ENCODE measurements around the gene TOX3. TPM values are rescaled to one million over a fixed set of nuclear protein-coding genes. Genes with fewer than 3 reads are reported as not detected.

Gene TOX3
- total RNA-seq, 2 experiments from 2014 or later = not detected

DNA sequence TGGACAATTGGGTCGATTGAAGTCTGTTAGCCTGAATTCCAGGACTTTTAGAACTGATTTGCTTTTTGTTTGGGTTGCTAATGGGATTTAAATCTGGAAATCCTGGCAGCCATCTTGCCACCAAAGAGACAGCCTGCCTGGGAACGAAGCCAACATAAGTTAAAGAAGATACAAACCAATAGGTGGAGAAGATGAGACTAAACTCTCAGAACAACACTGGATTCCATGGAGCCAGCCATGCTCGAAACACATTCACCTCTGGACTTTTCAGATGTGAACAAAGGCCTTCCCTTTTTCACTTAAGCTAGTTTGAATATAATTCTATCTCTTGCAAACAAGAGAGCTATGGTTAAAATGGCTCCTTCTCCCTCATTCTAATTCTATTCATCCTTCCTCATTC is 135.9 kb downstream of the TOX3 start:
- Mint-ChIP-seq H3K27ac (no peak overlapping the region), H3K4me3 (no peak overlapping the region), H3K9me3 (ENCODE audit: insufficient read depth) (peaks cover 3% of the 10 kb centered on the region), H3K36me3 (ENCODE audit: low read depth) (no peaks in the 10 kb centered on the region), H3K4me1 (ENCODE audit: low read depth) (no peaks in the 10 kb centered on the region), H3K27me3 (ENCODE audit: low read depth) (no peaks in the 10 kb centered on the region)
- ATAC-seq (no peak), DNase-seq (no peak)
- ChIA-PET POLR2A (no interaction called here), CTCF (no interaction called here)

GRCh38 chr16:52408191-52408845 is 138.6 kb downstream of the TOX3 start:
- Mint-ChIP-seq H3K27me3 (ENCODE audit: low read depth) (no peaks in the 10 kb centered on the region), H3K27ac (no peak overlapping the region), H3K9me3 (ENCODE audit: insufficient read depth) (peaks cover 7% of the 10 kb centered on the region), H3K36me3 (ENCODE audit: low read depth) (no peaks in the 10 kb centered on the region), H3K4me3 (no peak overlapping the region), H3K4me1 (ENCODE audit: low read depth) (no peaks in the 10 kb centered on the region)
- ATAC-seq = no peak
- no peak for DNase-seq
- CTCF ChIA-PET = no interaction called here
- POLR2A ChIA-PET = no interaction called here

GRCh38 chr16:52407778-52408177 is 139.2 kb downstream of the TOX3 start:
- POLR2A ChIA-PET = no interaction called here
- H3K4me1 Mint-ChIP-seq (ENCODE audit: low read depth) = no peaks in the 10 kb centered on the region
- no peak overlapping the region for H3K27ac Mint-ChIP-seq
- no peak overlapping the region for H3K4me3 Mint-ChIP-seq
- peaks cover 9% of the 10 kb centered on the region for H3K9me3 Mint-ChIP-seq (ENCODE audit: insufficient read depth)
- no peak for DNase-seq
- H3K27me3 Mint-ChIP-seq (ENCODE audit: low read depth) = no peaks in the 10 kb centered on the region
- CTCF ChIA-PET = no interaction called here
- no peak for ATAC-seq
- H3K36me3 Mint-ChIP-seq (ENCODE audit: low read depth) = no peaks in the 10 kb centered on the region

GRCh38 chr16:52405441-52405840 is 141.5 kb downstream of the TOX3 start:
- ATAC-seq = no peak
- Mint-ChIP-seq H3K27me3 (ENCODE audit: low read depth) (no peaks in the 10 kb centered on the region), H3K36me3 (ENCODE audit: low read depth) (no peaks in the 10 kb centered on the region), H3K4me1 (ENCODE audit: low read depth) (no peaks in the 10 kb centered on the region), H3K27ac (no peak overlapping the region), H3K9me3 (ENCODE audit: insufficient read depth) (peaks cover 9% of the 10 kb centered on the region), H3K4me3 (no peak overlapping the region)
- ChIA-PET POLR2A (no interaction called here), CTCF (no interaction called here)
- no peak for DNase-seq

GRCh38 chr16:52404546-52404945 is 142.4 kb downstream of the TOX3 start:
- Mint-ChIP-seq H3K4me3 (no peak overlapping the region), H3K36me3 (ENCODE audit: low read depth) (no peaks in the 10 kb centered on the region), H3K27ac (no peak overlapping the region), H3K4me1 (ENCODE audit: low read depth) (no peaks in the 10 kb centered on the region), H3K9me3 (ENCODE audit: insufficient read depth) (peaks cover 9% of the 10 kb centered on the region), H3K27me3 (ENCODE audit: low read depth) (no peaks in the 10 kb centered on the region)
- POLR2A ChIA-PET = no interaction called here
- CTCF ChIA-PET = no interaction called here
- DNase-seq (no peak), ATAC-seq (no peak)

DNA sequence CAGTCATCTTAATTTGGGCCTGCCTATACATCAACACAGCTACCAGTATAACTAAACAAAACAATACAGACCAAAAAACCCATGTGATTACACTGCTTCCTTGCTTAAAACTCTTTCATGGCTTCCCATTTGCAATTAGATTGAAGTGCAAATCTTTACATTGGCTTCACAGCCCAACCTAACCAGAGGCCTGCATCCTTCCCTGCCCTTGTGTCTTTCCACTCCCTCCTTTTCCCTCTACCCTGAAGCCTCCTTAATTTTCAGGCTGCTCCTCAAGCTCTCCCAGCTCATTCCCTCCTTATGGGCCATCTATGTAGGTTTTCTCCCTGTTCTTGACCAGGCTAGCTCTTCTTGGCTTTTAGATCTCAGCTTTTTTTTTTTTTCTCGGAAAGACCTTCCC is 147.8 kb downstream of the TOX3 start:
- H3K4me1 Mint-ChIP-seq (ENCODE audit: low read depth) = no peaks in the 10 kb centered on the region
- no peak overlapping the region for H3K4me3 Mint-ChIP-seq
- ATAC-seq (no peak), DNase-seq (no peak)
- ChIA-PET CTCF (no interaction called here), POLR2A (no interaction called here)
- H3K36me3 Mint-ChIP-seq (ENCODE audit: low read depth) = no peaks in the 10 kb centered on the region
- peaks cover 9% of the 10 kb centered on the region for H3K9me3 Mint-ChIP-seq (ENCODE audit: insufficient read depth)
- no peaks in the 10 kb centered on the region for H3K27me3 Mint-ChIP-seq (ENCODE audit: low read depth)
- H3K27ac Mint-ChIP-seq = no peak overlapping the region

- no peak for ATAC-seq
- Mint-ChIP-seq H3K4me1 (ENCODE audit: low read depth) (no peaks in the 10 kb centered on the region), H3K27ac (no peak overlapping the region), H3K36me3 (ENCODE audit: low read depth) (no peaks in the 10 kb centered on the region), H3K27me3 (ENCODE audit: low read depth) (no peaks in the 10 kb centered on the region), H3K9me3 (ENCODE audit: insufficient read depth) (peaks cover 8% of the 10 kb centered on the region), H3K4me3 (no peak overlapping the region)
- ChIA-PET POLR2A (no interaction called here), CTCF (no interaction called here)
- no peak for DNase-seq
These were observed 148.4 kb downstream of the TOX3 start for GRCh38 chr16:52398491-52398960.

GRCh38 chr16:52398021-52398420 is 148.9 kb downstream of the TOX3 start:
- H3K4me3 Mint-ChIP-seq = no peak overlapping the region
- CTCF ChIA-PET = no interaction called here
- DNase-seq = no peak
- H3K27me3 Mint-ChIP-seq (ENCODE audit: low read depth) = no peaks in the 10 kb centered on the region
- POLR2A ChIA-PET = no interaction called here
- no peak overlapping the region for H3K27ac Mint-ChIP-seq
- no peak for ATAC-seq
- H3K9me3 Mint-ChIP-seq (ENCODE audit: insufficient read depth) = peaks cover 4% of the 10 kb centered on the region
- H3K4me1 Mint-ChIP-seq (ENCODE audit: low read depth) = no peaks in the 10 kb centered on the region
- no peaks in the 10 kb centered on the region for H3K36me3 Mint-ChIP-seq (ENCODE audit: low read depth)

DNA sequence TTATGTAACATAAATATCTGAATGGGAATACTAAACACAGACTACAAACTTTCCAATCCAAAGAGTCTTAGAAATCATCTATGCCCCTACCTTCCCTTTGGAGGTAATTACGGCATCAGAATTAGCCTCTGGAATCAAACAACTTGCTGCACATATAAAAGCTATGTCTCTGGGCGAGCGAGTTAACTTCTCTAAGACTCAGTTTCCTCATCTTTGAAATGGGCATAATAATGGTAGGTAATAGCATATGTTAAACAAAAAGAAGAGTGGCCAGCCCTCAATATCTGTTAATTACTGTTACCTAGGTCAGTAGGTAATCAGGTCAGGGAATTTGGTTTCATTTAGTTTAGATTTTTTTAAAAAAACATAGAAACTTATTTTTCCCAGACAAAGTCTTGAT is 153.5 kb downstream of the TOX3 start:
- ATAC-seq (no peak), DNase-seq (no peak)
- ChIA-PET POLR2A (no interaction called here), CTCF (no interaction called here)
- Mint-ChIP-seq H3K4me1 (ENCODE audit: low read depth) (no peaks in the 10 kb centered on the region), H3K27ac (no peak overlapping the region), H3K9me3 (ENCODE audit: insufficient read depth) (peaks cover 4% of the 10 kb centered on the region), H3K36me3 (ENCODE audit: low read depth) (no peaks in the 10 kb centered on the region), H3K27me3 (ENCODE audit: low read depth) (no peaks in the 10 kb centered on the region), H3K4me3 (no peak overlapping the region)

DNA sequence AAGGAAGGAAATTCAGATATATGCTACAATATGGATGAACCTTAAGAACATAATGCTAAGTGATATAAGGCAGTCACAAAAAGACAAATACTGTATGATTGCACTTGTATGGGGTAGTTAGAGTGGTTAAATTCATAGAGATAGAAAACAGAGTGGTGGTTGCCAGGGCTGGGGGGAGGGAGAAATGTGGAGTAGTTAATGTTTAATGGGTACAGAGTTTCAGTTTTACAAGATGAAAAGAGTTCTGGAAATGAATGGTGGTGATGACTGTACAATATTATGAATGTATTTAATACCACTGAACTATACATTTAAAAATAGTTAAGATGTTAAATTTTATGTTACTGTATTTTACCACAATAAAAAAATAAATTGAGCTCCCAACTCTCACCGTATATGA is 157.9 kb downstream of the TOX3 start:
- no peak for DNase-seq
- Mint-ChIP-seq H3K27me3 (ENCODE audit: low read depth) (no peaks in the 10 kb centered on the region), H3K27ac (no peak overlapping the region), H3K4me3 (no peak overlapping the region), H3K4me1 (ENCODE audit: low read depth) (no peaks in the 10 kb centered on the region), H3K36me3 (ENCODE audit: low read depth) (no peaks in the 10 kb centered on the region), H3K9me3 (ENCODE audit: insufficient read depth) (no peaks in the 10 kb centered on the region)
- no peak for ATAC-seq
- CTCF ChIA-PET = no interaction called here
- POLR2A ChIA-PET = no interaction called here

All from activated CD8-positive, alpha-beta T cell treated with anti-CD3 and anti-CD28 coated beads, Interleukin-2, amount 10 ng/mL, durations not matched to agents 7 days and 5 days (primary cell).